NCI-H1694 treated with DMSO at 0.1 percent for 48 hours (cell line): ENCODE results near the gene RPS26.
"Not testable (repeated sequence)": the region's sequence is repeated elsewhere in the genome, so short reads cannot be mapped to it uniquely, and the experiment has no call there.

Experiments
- DNase-seq: peaks from one replicate; lab custom pipeline; 2025; lab: John Stamatoyannopoulos, UW

The RPS26 gene

DNA sequence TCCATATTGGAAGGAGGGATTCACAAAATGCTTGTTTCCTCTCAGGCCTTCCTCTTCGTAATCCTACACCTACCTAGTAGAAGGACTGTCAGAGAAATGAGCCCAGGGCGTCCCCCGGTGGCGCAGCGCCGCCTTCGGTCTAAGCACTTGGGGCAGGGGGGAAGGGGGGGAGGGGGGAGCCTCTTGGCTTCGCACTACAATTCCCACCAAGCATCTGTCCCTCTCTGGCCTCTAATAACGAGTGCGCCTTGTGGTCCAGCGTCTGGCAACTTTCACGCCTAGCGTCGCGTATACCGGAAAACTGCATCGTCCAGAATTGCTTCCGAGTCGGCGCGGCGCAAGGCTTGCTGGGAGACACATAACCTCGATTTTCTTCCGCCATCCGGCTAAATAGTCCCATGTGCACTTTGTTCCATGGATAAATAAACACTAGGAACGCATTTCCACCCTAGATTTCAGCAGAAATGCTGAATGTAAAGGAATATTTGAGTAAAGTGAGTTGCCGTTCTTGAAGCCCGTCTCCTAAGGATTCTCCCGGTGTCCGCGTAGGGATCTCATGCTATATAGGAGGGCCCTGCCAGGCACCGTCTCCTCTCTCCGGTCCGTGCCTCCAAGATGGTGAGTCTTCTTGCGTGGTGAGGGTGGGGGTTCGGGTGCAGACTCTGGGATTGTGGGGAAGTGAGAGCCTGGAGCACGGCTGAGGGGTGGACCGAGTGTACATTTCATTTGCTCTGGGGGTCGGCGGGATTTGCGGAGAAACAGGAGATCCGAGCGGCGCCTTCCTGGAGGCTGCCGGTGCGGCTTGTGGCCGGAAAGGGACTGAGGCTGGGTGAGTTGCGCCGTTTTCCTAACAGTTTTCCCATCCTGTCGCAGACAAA lies at the start of gene RPS26:
Gene RPS26 (plus strand): TSS at position 367 of the 878 bp plus-strand sequence. CDS start 249 bp downstream, at position 616.
- DNase-seq: peak; percentile 98

DNA sequence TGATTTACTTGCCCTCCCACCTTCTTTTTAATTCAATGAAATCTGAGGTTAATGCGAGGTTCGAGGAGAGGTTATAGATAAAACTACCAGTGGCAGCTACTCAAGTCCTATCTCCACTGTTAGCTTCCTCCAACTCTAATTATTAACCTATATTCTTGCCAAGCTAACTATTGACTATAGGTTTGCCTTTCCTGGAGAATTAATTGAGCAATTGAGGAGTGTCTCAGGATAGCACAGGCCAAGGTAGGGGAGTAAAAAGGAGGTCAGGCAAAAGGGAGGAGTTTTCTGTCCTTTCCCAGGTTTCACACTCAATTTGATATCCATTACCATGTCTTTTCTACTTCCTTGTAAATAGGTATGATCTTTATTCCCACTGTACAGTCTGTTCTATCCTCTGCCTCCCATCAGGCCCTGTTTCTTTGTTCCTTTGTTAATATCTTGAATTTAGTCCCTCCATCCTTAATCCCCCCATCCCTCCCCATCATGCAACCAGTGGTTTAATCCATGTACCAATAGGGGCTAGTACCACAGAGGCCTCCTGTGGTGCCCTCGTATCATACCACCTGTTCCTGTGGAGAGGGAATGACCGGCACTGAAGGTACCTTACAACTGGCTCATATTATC lies 48.4 kb upstream of the RPS26 start:
- no peak for DNase-seq

DNA sequence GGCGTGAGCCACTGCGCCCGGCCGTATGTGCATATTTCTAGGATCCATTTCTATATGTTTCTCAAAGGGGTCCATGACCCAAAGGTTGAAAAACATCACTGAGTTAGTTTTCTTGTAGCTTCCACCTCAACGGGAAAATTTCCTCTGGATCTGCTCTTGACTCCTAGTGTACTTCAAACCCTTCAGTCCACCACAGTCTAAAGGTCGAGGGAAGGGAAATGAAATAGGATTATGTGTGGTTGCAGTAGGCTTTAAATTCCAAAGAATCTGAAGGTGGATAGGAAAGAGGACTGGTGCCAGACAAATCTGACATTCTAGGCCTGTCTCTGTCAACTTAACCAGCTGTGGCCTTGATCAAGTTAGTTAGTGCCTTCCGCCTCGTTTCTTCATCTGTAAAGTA lies 46.4 kb upstream of the RPS26 start:
- no peak for DNase-seq

DNA sequence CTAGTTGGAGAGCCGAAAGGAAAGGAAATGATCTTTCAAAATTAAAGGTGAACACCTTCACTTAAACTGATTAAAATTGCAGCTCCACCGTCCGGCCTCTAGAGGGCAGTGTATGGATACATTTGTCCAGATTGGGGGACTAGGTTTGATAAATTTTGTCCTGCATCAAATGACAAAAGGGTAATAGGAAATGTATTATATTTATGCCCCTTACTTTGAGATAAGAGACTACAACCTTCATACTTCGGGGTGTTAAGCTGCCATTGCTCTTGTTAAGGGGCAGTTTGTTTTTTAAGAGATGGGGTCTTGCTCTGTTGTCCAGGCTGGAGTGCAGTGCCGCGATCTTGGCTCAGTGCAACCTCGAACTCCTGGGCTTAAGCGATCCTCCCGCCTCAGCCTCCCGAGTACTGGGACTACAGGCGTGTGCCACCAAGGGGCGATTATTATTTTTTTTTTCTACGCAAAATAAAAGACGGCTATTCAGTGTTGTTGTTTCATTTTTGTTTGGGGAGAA lies 45.5 kb upstream of the RPS26 start:
- DNase-seq: peak; percentile 27

DNA sequence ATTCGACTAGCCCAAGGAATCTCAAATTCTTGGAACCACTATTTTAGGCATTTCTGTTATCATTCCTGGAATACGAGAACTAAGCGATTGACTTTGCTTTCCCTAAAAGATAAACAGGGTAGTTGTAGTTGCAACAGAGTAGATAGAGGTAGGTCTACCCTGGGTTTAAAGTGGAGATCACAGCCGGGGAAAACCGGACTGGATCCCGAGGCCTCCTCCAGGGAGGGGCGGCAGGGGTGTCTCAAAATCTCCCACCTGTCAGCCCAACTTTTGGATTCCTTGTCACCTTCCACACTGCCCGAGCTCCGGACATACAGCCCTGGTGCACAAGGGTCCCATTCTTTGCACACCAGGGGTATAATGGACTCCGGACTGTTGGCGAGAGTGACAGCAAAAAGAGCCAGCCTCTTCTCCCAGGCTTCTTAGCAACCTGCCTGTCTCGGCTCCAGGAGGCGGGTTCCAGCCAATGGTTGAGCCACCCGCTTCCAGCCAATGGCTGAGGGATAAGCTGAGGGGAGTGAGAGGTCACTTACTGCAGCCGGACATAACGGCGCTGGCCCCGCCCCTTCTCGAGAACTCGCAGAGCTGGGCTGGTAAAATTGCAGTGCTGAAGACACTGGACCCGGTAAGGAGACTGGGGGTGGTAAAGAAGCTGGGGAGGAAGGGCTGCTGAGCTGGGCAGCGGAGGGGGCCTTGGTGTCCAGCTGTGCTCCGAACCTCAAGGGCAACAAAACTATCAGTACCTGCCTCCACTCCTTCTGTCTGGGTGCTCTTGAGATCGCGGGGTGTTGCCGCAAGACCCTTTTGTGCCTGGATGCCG lies 44.8 kb upstream of the RPS26 start, which contains the start of gene SUOX:
Gene SUOX (plus strand): TSS at position 562 of the 820 bp plus-strand sequence. CDS start 4,946 bp downstream, outside the sequence.
- DNase-seq: peak; percentile 61

DNA sequence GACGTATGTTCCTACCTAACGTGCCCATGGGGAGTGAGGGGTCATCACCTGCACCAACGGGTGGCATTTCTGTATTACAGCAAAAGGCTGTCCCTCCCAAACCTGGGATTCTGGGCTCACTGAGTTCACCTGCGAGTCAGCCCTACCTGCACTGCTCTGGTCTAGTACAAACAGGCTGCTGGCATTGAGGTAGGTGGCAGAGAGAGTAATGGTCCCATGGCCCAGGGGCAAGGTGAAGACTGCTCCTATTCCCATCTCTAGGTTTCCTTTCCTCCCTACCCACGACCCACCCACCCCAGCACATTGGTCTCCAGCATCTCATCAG lies 44.2 kb upstream of the RPS26 start:
- DNase-seq: no peak

DNA sequence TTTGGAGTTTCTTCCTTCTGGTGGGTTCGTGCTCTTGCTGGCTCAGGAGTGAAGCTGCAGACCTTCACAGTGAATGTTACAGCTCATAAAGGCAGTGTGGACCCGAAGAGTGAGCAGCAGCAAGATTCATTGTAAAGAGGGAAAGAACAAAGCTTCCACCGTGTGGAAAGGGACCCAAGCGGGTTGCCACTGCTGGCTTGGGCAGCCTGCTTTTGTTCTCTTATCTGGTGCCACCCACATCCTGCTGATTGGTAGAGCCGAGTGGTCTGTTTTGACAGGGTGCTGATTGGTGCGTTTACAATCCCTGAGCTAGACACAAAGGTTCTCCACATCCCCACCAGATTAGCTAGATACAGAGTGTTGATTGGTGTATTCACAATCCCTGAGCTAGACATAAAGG lies 42.2 kb upstream of the RPS26 start:
- DNase-seq: not testable (repeated sequence)

DNA sequence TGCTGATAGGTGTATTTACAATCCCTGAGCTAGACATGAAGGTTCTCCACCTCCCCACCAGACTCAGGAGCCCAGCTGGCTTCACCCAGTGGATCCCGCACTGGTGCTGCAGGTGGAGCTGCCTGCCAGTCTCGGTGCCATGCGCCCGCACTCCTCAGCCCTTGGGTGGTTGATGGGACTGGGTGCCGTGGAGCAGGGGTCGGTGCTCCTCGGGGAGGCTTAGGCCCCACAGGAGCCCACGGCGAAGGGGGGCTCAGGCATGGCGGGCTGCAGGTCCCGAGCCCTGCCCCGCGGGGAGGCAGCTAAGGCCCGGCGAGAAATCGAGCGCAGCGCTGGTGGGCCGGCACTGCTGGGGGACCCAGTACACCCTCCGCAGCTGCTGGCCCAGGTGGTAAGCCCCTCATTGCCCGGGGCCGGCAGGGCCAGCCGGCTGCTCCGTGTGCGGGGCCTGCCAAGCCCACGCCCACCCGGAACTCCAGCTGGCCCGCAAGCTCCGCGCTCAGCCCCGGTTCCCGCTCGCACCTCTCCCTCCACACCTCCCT lies 41.6 kb upstream of the RPS26 start:
- DNase-seq: not testable (repeated sequence)

DNA sequence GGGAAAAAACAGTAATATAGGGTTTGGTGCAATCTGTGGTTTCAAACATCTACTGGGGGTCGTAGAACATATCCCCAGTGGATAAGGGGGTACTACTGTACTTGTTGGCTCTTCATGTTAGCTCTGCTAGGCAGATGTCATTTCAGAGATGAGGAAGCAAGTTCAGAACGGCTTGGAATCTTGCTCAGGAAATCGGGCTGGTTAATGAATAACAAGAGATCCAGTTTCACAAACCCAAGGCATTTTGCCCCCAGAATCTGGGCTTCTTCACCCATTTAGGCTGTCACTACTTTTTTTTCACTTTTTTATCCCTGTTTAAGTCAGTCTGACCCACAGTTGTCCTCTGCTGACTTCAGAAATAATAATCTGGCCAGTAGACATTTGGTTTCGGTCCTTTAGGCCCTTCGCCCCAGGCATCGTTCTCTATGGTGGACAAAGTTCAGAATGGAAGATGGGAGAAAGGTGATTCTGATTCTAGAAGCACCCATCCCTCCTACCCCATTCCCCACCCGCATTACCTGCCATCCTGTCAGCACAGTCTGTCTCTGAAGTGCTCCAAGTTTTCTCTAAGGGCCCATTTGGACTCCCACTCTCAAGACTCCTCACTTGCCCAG lies 40.1 kb upstream of the RPS26 start:
- DNase-seq: no peak

DNA sequence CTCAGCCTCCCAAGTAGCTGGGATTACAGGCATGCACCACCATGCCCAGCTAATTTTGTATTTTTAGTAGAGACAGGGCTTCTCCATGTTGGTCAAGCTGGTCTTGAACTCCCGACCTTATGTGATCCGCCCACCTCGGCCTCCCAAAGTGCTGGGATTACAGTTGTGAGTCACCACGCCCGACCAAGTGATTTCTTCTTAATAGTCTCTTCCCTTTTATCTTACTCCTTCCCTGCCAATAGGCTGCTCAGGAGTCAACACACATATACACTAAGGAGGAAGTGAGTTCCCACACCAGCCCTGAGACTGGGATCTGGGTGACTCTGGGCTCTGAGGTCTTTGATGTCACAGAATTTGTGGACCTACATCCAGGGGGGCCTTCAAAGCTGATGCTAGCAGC lies 38.3 kb upstream of the RPS26 start:
- not testable (repeated sequence) for DNase-seq

DNA sequence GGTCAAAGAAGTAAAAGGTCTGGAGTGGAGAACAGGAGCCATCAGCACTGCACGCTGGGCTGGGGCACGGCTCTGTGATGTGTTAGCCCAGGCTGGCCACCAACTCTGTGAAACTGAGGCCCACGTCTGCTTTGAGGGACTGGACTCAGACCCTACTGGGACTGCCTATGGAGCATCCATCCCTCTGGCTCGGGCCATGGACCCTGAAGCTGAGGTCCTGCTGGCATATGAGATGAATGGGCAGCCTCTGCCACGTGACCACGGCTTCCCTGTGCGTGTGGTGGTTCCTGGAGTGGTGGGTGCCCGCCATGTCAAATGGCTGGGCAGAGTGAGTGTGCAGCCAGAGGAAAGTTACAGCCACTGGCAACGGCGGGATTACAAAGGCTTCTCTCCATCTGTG lies 37.5 kb upstream of the RPS26 start:
- DNase-seq: no peak

DNA sequence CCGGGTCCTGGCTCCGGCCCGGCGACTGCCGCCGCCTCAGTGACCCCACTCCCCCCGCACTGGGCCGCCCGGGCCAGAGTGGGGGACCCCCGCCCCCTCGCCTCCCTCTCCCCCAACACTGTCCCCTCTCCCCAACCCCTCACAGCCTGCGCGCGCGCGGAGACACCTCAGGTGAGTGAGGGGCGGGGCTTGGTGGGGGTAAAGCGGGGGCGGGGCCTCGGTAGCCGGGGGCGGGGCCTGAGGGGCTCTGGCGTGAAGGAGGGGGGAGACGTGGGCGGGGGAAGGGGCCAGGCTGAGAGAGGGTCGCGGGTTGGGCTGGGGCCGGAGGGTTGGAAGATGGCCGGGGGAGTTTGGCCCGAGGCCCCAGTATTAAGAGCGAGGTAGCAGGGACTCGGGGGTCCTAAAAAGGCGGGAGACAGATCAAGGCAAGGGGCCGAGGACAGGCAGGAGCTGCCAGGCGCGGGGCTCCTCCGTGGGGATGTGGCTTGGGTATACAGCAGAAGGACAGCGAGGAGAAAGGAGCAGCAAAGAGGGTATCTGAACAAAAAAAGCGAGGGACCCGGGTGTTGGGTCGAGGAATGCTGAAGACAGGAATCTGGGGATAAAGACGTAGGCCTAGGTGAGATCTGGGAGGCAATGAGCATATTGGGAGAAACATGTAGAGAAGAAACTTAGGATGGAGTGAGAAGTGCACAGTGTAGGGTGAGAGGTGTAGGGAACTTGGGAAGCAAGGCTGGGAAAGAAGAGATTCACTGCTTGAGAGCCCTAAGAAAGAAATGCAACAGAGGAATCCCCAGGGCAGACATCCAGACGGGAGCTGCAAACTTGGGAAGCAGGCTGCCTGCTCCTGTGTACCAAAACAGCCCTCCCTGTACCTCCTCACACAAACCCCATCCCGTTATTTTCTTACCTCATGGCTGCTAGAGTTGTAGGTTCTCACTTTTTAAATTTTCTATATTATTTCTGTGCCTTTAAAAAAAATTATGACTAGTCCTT lies 33.9 kb upstream of the RPS26 start:
- DNase-seq: no peak

DNA sequence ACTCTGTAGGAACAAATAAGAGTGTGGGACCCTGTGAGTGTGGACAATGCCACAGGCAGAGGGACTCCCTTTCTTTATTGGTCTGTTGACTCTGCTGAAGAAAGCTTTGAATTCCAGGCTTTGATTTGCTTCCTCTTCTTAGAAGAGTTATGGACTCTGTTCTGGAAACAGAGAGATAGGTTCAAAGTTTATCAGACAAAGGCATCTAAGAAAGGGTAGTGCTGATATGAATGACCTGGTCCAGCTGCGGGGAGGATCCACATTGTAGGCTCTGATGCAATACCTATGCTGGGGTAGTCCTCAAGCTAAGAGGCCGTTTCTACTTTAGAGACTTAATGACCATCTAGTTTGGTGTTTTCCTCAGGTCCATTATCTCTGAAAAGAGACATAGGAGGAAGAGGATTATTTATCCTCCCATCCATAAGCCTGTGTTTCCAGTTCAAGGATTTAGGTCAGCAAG lies 31.6 kb upstream of the RPS26 start:
- no peak for DNase-seq

DNA sequence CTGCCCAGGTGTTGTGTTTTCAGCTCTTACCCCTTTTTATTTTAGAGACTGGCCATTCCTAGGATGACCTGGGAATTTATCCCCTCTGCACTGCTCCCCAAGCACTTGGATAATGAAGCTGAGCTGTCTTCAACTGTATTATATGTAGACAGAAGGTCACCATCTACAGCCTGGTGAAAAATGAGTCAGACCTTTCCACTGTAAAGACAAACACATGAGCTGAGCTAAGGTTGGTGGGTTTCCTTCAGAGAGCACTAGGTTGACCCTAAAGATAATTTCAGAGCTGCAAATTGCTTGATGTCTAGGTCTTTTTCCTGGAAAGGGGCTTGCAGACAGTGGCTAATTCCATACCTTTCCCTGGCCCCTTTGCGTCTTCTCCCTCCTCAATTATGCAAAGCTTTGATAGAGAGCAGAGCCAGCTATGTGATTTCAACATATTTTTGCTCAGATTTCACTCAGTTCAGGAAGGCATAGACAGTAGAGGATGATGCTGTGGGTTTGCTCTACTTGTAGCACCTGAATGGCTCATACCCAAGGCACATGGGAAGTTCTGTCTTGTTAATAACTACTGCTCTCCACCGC lies 30.1 kb upstream of the RPS26 start:
- DNase-seq: no peak

DNA sequence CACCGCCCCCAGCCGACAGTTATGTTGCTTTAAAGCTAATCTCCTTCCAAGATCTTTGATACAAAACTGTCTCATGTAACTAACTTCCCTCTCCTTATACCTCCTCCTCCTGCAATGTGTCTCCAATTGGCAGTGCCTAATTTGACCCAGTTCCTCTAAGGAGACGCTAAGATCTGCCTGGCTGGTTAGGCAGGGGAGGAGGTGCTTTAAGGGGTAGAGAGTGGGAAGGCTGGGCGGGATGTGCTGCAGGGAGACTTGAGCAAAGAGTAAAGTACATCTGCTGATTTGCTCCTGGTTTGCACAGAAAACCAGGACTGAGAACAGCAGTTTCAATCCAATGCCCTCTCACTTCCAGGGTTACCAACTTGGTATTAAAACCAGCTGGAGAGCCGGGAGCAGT lies 28.2 kb upstream of the RPS26 start:
- DNase-seq: no peak

DNA sequence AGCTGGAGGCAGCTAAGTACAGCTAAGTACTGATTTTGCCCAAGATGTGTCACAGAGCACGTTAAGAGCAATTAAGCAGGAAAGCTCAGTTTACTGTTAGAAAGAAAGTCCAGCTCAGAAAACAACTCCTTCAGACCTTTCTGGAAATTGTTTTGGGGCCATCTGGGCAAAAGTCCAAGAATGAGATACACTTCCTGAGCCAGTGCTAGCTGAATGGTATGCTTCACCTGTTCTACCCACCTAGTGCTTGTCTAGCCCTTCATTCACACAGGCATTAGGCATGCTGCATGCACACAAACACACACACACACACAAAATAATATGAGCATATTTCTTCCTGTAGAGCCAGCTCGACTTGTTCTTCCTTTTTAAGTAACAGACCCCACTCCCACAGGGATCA lies 27.5 kb upstream of the RPS26 start:
- no peak for DNase-seq

DNA sequence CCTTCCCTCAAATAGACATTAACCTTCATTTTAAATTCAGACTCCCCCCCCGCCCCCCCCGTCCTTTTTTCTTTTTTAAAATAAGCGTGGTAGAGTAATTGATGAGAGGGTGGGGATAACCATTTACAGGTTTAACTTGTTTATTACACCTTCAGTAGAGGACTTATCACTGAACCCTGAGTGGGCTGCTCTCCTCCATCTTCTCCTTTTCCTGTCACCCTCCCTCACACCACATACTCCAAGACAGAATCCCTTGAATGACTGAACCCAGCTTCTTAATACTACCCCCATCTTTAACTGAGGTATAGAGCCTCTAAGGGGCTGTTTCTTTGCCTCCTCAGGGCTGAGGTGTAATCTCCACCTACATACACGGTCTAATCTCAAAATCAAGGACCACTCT lies 24.5 kb upstream of the RPS26 start:
- no peak for DNase-seq

DNA sequence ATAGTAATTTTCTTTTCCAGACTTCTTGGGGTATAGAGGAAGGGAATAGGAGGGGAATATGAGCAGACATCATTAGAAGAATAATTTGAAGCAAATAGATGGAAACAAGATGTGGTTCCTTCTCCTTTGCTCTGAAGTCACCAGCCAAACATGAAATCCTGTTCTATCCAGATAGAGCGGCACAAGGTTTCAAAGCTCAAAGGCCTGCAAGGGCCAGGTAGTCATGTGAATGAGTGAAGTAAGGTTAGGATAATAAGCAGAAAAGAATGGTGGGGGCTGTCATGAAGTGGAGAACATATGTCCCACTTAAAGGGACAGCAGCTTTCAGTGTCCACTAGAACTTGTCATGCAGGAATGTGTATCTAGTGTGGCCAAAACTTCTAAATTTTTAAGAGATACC lies 23.4 kb upstream of the RPS26 start:
- DNase-seq: no peak

DNA sequence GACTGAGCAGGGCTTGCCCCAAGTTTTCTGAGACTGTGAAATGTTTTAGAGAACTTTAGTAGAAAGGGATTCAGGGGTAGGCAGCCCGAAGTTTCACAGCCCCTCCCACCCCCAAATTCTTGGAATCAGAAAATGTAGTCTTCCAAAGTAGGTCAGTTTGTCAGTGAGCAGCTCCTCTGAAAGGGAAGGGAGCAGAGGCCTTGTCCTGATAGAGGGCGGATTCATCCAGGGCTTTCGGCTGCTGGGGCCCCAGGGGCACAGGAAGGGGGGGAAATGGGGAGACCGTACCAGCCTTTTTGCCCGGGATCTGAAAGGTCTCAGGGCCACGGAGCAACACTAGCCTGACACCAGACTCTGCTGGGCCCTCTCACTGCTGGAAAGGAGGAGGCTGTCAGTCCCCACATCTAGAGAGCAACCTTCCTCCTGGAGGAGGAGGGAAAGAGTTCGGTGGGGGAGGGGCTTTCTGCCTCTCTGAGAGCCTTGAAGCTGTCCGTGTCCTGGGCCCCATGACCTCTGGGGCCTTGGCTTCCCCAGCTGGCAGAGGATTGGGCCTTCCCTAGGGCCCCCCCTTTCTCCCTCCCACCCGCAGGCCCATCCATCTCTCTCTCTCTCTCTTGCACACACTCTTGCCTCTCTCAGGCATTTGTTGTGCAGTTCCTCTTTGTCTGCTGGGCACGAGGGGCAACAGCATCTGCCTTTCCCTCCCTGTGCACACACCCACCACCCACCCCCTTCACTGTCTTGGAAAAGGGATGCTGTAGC lies 21.1 kb upstream of the RPS26 start, which contains the start of gene IKZF4:
Gene IKZF4 (plus strand): TSS at position 621 of the 762 bp plus-strand sequence. CDS start 451 bp downstream, outside the sequence.
- DNase-seq: no peak
